Renal cortical epithelial cell (primary cell): ENCODE results near the gene PRRC2B. TPM values are rescaled to one million over a fixed set of nuclear protein-coding genes. Genes with fewer than 3 reads are reported as not detected.

ENCODE experiments used
- DNase-seq: peaks from one replicate; pipeline ENCODE4 v3.0.0-alpha.2; 2011; ENCODE audit warnings: low read depth
- total RNA-seq: library from RNA; depleted of rRNA; stranded (reverse); fragments of >200 nt; gene quantifications from 2 replicates; pipeline ENCODE4 v1.2.3, GENCODE V29; 2014

Gene PRRC2B
- total RNA-seq, 1 donor from 2014 or later: 172 TPM

GRCh38 chr9:131516930-131517329 is 123.0 kb downstream of the PRRC2B start:
- DNase-seq: no peak

DNA sequence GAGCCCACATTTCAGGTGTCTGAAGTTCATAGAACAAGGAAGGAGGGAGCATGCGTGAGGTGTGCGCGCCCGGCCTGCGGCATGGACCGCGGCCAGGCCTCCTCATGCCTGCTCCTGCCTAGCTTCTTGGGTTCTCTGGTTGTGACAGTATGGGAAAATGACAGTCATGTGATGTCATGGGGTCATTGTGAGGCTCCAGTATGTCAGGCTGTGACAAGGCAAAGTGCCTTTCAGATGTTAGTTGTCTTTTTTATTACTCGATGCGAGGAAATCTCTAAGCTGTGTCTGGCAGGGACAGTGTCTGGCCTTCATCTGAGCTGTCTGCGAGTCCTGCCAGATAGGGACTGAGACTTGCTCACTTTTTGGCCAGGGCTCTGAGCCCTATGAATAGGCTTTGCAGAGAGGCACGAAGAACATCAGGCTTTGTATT is 123.9 kb downstream of the PRRC2B start:
- DNase-seq: no peak

DNA sequence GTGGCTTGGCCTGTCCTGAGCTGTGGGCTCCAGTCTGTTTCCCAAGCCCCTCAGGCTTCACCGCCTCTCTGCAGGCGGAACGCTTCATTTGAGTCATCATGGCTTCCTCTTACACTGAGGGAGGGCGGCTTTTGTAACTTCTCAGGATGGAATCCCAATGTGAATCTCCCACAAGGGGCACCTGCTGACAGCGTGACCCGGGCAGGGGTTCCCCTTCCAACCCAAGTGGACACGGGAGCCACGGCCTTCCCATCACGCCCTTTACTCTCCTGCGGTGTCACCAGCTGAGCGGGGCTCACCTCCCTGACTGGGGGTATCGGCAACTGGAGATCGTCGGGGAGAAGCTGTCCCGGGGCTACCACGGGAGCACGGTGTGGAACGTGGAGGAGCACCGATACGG is 124.7 kb downstream of the PRRC2B start:
- no peak for DNase-seq

- no peak for DNase-seq
These were observed 126.6 kb downstream of the PRRC2B start for GRCh38 chr9:131520503-131520902.

DNA sequence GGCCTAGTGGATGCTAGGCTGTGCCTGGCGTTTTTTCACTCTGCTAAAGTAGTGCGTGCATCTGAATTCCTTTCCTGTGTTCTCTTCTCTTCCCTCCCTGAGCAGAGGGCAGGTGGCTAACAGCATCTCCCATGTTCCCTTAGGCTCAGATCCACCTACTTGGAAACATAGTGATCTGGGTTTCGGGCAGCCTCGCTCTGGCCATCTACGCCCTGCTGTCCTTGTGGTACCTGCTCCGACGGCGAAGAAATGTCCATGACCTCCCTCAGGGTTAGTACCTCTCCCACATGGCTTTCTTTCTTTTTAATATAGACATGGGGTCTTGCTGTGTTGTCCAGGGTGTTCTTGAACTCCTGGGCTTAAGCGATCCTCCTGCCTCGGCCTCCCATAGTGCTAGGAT is 127.3 kb downstream of the PRRC2B start:
- no peak for DNase-seq

- no peak for DNase-seq
These were observed 127.9 kb downstream of the PRRC2B start for GRCh38 chr9:131521822-131522221.

DNA sequence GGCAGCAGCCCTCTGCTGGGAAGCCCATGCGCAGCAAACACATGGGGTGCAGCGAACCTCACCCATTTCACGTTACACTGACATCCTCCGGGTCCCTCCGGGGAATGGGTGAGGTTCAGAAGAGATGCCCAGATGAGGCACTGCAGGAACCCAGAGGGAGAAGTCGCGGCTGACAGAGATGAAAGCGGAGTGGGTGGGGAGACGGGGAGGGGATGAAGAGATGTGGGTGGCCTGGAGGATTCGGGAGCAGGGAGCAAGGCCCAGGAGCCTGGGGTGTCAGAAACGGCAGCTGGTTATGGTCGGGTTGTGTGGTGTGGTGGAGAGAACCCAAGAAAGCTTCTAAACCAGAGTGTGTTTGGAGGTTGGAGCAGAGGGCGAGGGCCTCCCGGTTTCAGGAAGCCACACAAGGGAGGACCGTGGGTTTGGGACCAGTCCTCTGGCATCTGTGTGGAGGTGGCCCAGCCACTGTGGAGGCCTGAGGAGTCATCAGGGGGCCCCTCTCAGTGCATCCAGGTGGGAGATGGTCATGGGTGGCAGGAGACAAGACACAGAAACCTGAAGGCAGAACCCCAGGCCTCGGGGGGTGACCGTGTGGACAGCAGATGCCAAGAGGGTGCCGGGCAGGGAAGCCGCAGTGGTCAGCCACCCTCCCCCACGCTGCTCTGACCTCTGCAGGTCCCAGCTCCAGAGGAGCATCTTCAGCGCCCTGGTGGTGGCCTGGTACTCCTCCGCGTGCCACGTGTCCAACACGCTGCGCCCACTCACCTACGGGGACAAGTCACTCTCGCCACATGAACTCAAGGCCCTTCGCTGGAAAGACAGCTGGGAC is 128.6 kb downstream of the PRRC2B start:
- no peak for DNase-seq

GRCh38 chr9:131523086-131523388 is 129.2 kb downstream of the PRRC2B start:
- DNase-seq: no peak

DNA sequence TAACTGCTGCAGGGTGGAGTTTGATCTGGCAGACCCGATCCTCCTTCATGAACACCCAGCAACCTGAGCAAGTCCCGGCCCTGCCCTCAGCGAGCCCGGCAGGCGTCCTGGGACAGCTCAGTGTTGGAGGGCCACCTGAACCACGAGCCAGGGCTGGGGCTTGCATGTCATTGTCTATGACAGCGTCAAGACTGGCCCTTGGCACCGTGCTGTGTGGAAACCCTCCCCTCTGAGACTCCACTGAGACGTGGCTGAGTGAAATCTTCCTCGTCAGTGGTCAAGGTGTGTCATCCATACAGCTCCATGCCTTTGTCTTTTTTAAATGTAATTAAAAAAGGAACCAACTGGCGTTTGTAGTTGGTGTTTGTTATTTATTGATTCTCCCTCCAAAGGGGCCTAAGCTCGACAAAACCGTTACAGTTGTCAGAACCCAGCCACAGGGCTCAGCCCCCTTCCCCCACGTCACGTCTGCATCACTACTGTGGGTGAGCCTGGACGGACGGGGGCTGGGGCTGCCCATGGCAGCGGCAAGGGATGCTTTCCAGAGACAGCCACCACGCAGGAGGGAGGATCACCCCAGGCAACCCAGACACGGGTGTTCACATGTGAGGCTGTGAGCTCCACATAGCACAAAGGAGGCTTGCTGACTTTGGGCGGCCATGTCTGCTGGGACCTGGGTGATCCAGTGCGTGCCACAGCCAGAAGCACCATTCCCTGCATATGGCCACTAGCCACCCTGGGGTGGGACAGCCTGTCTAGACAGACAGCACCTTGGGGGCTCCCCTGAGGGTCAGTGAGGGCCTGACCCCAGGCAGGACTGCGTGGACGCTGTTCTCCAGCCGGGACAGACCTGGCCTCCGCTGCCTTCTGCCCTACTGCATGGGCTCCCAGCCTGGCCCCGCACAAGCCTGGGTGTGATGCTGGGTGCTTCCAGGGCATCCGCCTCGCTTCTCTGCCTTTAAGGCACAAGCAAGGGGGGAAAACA is 129.9 kb downstream of the PRRC2B start:
- DNase-seq: no peak

DNA sequence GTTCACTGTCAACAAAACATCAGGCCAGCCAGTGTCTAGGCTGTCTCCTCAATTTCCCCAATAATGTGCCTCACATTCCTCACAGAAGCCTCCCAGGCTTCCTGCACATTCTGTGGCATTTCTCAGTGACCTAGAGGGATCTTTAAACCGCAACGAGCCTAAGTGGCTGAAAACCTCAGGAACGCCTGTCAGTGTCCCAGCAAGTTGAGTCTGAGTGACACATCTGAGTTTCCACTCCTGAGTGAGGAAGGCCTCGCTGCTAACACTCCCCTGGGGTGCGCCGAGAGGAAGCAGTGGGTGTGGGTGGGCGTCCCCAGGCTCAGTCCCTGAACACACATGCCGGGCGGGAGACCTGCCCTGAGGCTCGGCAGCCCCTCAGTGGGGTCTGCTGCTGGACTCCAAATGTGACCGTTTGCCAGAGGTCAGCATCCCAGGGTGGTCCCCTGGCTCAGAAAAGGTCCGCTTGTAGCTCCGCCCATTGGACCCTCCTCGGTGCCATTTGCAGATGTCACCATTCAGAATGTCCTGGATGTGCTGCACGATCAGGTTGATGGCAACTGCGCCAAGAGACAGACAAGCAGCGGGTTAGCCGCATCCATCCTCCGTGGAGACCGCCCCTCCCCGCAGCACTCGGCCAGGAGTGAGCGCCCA is 130.9 kb downstream of the PRRC2B start:
- DNase-seq: no peak

GRCh38 chr9:131525643-131526565 is 132.0 kb downstream of the PRRC2B start:
- DNase-seq: no peak

DNA sequence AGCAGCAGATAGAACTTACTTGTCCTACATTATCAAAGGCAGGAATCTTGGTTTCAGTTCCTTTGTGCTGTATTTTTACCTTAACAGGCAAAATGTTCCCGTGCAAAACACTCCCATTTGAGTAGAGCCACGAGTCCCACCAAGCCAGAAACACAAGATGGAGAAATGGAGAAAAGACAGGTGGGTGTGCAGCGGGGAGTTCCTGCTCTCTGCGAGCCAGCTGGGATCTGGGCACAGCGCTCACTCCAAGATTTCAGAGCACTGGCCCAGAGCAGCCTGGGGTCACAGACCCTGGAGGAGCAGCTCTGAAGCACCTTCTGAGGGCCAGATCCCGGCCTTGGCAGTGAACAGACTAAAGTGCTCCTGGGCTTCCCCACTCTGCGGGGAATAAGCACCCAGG is 134.3 kb downstream of the PRRC2B start:
- DNase-seq: no peak

DNA sequence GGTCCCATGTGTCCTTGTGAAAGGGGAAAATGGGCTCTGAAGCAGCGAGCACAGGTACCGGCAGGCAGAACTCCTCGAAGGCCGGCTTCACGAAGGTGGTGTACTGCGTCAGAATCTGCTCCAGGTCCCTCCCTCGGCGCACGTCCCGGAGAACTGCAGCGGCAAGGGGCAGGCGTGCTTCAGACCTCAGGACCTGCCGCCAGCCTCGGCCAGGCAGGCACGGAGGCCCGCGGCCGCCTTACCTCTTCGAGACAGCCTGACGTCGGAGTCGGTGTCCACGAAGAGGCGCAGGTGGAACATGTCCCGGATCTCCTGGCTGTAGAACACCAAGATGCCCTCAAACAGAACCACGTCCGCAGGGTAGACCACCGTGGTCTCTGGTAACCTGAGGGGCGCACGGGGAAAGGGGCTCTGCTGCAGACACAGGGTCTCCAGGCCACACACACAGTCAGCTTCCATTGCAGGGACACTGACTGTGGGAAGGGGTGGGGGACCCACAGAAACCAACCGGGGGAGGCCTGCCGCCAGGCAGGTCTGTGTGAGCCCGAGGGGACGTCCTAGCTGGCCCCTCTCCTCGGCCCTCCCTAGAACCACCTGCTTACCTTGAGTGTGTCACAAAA is 135.1 kb downstream of the PRRC2B start:
- DNase-seq: no peak

GRCh38 chr9:131529597-131530545 is 136.0 kb downstream of the PRRC2B start:
- no peak for DNase-seq

GRCh38 chr9:131530546-131530919 is 136.6 kb downstream of the PRRC2B start:
- DNase-seq: peak; percentile 38

- DNase-seq: peak; percentile 31
These were observed 137.3 kb downstream of the PRRC2B start, which contains the start of gene UCK1 for GRCh38 chr9:131530920-131531832. Gene UCK1, minus strand, starts transcription at chr9:131531263. Its CDS starts 89 bp downstream, at chr9:131531174.

DNA sequence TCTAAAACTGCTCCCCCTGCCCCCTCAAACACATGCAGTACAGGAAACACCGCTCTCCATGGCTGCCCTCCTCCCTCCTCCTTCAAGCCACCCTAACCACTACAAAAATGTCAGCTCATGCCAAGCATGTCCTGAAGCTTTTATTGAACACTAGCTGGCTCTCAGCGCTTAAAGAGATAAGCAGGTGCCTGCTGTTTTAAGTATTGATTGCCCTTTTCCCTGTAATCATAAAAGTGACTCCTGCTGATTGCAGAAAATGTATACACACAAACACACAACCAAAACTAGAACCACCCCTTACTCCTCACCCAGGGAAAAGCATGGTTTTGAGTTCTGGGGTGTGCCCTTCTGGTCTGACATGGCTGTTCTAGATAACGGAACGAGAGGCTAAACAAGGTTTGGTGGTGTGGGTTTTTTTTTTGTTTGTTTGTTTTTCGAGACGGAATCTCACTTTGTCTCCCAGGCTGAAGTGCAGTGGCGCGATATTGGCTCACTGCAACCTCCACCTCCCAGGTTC is 140.9 kb downstream of the PRRC2B start:
- DNase-seq: peak; percentile 9

- no peak for DNase-seq
These were observed 144.1 kb downstream of the PRRC2B start for GRCh38 chr9:131537946-131538345.
